22Rv1 (cell line): ENCODE measurements around the gene KRT73.

Experiments
- CTCF ChIP-seq: fragments of 450-650 bp; IDR thresholded peaks from 2 replicates; pipeline ENCODE4 v1.5.1; 2017; ENCODE audit warnings: mild to moderate bottlenecking
- ZFX ChIP-seq: fragments of 450-650 bp; IDR thresholded peaks from 2 replicates; pipeline ENCODE4 v1.6.1; 2017; ENCODE audit warnings: antibody characterized with exemption, borderline replicate concordance

GRCh38 chr12:52666471-52666870 lies 48.1 kb upstream of the KRT73 start:
- TF ChIP-seq CTCF (no peak), ZFX (no peak)
